Fibroblast of skin of abdomen (primary cell): Measurements from ENCODE around the gene FAM200B. TPM values are rescaled to one million over a fixed set of nuclear protein-coding genes. Genes with fewer than 3 reads are reported as not detected.
A peak's percentile ranks its signal among the peaks of the same experiment; 100 is the strongest.

ENCODE experiments used
- DNase-seq: peaks from one replicate; pipeline ENCODE4 v3.0.0-alpha.2; 2013
- polyA plus RNA-seq, 2 experiments: library from polyadenylated mRNA; unstranded; fragments of 120-200 nt; gene quantifications; one replicate each; pipeline ENCODE4 v1.2.1, GENCODE V29; 2013; ENCODE audit not compliant: insufficient read length in 2 of 2

FAM200B gene
- 38.2 TPM for polyA plus RNA-seq (2013, experiment 1 of 2; ENCODE audit: insufficient read length)
- 37.6 TPM for polyA plus RNA-seq (2013, experiment 2 of 2; ENCODE audit: insufficient read length)

DNA sequence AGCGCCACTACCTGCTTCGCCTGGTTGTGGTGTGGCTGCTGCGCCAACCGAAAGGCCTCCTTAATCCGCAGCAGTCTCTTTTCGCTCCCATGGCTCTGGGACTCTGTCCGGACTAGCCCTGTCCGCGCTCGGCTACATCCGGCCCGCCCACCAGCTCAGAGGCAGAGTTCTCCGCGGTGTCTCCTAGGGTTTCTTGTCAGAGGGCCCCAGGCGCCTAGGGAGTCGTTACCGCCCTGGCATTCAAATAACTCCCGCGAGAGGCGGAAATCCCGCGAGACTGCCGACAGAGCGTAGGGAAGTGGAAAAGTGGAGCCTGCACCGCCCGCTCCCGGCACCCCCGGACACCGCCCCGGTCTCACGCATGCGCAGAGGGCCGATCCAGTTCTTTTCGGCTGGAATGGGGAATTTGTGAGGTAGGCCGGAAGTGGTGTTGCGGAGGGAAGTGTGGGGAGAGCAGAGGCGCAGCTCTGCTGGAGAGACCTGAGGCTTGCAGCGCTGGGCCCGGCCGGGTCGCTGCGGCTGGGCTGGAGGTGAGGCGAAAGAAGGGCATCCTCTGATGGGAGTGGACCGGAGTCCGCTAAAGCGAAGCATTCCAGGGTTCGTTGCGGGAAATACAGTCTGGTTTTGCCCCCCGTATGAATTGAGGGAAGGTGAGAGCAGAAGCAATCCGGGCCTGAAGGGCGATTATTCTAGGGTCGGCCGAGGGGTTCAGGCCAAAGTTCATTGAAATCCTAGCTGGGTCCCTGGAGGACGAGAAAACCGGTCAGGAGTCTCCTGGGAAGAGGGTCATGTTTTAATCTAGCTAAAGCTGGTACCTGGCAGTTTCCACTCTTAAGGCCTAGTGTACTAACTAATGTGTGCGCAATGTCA, at the start of gene FAM200B:
Gene FAM200B (plus strand): TSS at position 456 of the 870 bp plus-strand sequence. CDS start 5,151 bp downstream, outside the sequence.
- DNase-seq, result peak; percentile 99

DNA sequence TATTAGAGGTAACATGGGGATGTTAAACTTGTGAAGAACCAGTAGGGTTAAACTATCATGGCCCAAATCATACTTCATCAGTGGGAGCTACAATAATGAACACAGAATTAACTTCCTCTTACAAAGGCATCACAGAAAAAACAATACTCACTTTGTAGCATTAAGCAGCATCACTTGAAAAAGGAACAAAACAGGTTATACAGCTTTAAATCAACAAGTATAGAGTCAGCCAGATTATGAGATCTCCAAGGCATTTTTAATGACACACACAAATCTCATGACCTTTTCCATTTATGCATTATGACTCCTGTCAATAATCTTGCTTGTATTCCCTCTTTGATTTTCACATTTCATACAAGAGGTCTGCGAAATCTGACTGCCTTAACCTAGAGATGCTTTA, 44.8 kb upstream of the FAM200B start:
- no peak for DNase-seq

DNA sequence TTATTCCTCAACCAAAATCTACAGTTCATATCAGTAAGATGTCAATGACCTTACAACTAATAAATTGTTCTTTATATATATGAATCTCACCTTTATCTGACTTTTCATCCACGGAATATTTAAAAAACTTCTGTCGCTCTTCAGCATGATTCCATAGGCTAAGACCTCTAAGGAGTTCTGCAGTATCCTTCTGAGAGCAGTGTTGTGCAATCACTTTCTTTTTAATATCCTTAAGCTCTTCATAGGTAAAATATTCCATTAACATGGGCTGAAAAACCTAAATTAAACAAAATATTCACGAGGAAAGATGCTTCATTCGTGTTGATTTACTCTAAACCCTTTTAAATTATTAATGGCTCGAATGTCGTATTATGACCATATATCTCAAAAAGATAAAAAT, 43.2 kb upstream of the FAM200B start:
- DNase-seq, result no peak

DNA sequence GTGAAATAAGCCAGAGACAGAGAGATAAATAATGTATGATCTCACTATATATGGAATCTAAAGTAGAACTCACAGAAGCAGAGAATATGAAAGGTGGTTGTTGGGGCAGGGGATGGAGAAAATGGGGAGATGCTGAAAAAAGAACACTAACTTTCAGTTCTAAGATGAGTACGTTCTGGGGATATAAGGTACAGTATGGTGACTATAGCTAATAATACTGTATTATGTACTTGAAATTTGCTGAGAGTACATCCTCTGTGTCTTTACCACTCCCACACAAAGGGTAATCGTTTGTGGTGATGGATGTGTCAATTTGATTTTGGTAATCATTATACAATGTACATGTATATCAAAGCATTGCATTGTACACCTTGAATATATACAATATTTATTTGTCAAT, 33.0 kb upstream of the FAM200B start:
- DNase-seq, result no peak

DNA sequence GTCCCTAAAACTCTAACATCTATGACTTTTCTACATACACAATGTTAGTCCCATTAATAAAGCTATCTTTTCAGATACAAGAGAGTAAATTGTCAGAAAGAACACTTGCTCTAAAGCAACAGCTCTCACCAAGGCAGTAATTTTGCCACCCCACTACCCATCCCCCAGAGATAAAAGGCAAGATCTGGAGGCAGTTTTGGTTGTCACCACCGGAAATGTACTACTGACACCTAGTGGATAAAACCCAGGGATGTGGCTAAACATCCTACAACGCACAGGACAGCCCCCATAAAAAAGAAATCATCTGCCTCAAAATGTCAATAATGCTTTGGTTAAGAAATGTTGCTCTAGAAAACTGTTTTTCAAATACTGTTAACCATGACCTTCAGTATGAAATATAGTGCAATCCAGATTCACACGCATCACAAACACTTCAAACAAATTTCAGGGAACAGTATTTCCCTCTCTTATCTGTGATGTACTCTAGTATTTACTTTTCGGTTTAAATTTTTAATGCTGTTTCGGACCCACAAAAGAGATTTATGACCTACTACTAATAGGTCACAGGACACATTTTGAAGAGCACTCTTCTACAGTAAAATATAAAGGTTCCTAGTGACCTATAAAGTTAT, 31.6 kb upstream of the FAM200B start:
- peak; percentile 46 for DNase-seq

DNA sequence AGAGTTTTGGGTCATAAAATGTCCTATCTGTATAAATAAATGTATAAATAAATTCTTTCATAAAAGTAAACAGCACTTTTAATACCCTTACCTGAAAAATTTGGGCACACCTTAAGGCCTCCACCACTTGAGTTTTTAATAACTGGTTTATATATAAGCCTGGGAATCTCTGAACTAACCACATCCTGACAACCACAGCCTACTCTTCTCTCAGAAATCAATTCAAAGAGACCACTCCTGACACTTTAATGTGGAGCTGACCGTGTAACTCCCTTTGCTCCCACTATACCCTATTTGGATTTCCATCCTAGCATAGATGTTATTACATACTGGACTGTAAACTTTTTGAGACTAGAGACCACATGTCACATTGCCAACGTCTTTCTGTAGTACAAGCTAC, 30.0 kb upstream of the FAM200B start:
- no peak for DNase-seq

DNA sequence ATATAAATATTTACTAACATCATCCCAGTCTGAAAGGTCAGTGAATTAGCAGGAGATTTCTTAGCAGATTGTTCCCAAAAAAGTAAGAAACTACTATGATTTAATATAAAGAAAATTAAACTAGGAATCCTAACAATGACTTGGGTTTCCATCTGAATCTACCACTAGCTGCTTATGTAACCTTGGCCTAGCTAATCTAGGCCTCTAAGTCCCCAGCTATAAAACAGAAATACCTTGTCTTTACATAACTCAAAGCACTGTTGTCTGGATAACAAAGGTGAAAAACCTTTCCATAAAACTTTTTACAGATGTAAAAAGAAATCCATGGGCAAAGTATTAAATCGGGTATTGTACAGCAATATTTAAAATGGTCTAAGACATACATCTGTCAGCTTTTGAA, 29.4 kb upstream of the FAM200B start:
- DNase-seq, result no peak

DNA sequence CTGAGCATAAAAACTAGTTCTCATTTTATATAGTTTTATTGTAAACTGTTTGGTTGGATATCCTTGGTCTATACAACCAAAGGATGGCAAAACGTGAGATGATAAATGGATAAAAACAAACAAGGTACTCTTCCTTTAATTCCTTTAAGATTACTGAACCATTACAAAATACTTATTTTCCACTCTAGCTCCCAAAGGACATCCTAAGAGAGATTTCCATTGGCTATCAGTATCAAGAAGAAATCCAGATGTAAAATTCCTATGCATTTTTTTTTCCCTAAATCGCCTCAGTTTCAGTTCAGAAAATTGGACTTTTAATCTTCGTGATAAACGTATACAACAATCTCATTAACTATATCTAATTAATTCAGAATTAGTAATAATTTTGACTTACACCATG, 28.8 kb upstream of the FAM200B start:
- DNase-seq, result no peak

DNA sequence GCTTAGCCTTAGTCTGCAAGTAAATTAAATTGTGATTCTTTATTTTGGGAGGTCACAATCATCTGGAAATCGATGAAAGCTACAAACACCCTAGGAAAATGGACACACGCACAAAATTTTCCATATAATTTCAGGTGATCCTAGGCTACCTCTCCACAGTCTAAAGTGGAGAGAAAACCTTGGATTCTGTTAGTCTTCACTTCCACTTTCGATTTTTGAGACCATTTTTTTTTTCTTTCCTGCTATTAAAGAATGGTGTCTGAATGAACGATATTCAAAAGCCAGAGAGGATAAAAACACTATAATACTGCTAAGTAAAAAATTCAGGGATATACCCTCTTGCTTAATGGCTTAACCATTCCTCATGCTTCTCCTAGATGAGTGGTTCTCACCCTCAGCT, 28.2 kb upstream of the FAM200B start:
- DNase-seq, result no peak

DNA sequence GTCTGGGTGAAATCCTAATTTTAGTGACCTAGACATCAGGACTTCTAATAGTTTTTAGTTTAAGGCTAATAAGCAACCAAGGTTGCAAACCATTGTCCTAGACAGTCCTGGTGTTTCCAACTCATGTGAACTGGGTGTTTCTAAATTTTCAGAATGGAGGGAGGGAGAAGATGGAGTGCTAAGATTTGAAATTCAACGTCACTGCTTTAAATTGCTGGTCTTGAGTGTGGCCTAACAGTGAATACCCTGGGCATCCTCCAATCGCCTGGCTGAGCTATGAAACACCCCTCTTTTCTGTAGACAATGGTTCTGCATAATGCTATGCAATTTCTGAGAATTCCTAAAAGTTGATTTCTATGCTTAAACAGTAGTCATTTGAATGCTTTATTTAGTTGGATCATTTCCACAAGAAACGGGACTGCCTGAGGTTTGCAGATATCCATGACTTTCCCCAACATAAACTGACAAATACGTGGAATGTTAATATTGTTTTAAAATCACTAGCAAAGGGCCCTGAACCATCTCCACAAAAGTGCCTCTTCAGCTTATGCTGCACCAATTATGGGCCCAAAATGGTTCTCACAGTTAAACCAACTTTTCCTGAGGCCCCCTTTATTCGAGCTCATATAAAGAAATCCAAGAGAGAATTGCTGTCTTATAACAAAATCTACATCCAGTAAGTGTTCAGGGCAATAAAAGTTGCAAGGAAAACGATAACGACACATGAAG, 27.6 kb upstream of the FAM200B start:
- peak; percentile 59 for DNase-seq

DNA sequence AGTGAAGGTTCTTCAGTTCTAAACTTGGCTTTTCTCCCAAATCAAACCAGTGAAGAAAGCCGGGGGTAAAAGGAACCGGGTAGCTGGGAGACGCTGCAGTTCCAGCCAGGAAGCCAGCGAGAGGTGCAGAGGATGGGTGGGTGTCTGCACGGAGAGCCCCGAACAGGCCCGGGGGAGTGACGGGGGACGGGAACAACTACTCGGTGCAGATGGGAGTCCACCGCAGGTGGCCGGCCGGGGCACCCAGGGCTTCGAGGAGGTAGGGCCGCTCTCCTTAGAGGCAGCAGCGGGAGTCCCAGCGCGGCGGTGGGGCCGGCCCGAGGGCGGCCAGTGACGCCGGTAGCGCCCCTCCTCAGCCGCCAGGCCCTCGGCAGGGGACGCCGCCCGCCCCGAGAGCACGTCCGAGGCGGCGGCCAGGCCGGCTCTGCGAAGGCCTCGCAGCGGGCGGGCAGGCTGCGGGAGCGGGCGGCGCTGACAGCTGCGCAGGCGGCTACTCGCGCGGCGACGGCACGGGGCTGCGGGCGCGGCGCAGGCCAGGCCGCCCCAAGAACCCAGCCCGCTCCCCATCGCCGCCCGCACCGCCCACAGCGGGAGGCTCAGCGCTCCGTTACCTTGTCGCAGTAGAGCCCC, 26.9 kb upstream of the FAM200B start:
- peak; percentile 38 for DNase-seq

DNA sequence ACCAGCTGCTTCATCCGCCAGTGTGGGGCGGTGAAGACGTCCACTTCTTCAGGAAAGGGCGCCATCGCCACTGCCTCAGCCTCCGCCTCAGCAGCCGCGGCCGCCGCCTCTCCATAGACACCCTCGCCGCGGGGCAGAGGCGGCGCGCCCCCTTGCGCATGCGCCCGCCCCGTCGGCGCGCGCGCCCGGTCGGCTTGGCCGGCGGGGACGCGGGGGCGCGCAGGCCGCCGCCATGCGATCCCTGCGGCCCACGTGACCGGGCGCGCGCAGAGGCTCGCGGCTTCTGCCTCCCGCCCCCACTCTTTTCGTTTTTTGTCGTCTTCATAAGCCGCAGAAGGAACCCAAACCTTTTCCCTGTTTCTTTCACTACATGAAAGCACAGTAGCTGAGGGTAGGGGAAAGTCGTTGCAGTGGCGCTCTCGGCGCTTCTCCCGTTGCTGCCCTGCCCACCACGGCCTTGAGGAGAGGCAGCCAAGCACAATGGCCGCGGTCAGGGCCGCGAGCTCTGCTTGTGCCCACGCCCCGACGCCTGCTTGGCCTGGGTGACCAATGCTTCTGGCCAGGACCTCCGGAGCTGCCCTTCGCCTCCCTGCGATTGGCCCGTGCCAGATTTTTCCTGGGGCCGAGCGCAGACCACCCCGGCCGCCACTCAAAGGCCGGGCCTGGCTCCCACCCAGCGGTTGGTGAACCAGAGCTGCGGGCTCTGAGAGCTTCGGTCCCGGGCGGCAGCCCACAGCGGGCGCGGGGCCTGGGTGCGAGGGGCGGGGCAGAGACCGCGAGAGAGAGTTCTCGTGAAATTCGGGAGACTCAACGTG, 26.2 kb upstream of the FAM200B start, which contains the start of gene FBXL5:
Gene FBXL5 (minus strand): TSS at position 135 of the 815 bp plus-strand sequence. CDS start 70 bp downstream, at position 65.
- peak; percentile 91 for DNase-seq

DNA sequence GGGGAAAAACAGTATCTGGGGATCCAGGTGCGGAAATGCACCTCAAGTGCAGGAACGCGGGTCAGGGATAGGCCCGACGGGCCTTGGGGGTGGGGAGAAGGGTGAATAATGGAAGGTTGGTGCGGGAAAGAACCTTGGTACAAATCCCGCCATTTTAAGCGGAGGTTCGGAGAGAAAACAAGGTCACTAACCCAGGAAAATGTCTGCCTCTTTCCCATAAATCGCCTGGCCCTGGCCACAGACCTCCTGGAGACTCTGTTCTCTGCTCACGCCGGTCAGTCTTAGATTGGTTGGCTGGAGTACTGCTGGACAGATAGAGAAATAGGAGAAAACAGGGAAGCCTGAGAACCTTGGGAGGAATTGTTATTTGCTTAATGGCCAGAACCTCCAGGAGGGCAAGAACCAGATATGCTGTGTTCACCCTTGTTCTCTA, 25.6 kb upstream of the FAM200B start:
- DNase-seq, result no peak

DNA sequence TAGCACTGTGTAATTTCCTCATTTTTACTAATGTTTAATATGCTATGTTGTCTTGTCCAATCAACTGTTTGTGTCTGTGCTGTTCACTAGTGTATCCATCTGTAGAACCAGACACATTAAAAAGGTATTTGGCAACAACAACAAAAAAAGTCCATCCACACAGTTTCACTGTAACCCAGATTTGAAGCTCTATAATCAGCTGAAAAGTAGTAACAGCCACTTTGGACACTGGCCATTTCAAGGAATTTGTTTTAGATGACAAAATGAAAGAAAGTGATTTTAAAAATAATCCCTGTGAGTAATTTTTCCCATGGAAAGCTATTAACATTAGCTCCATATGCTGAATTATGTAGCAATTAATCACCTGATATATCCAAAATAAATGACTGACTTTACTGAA, 24.3 kb upstream of the FAM200B start:
- peak; percentile 15 for DNase-seq

DNA sequence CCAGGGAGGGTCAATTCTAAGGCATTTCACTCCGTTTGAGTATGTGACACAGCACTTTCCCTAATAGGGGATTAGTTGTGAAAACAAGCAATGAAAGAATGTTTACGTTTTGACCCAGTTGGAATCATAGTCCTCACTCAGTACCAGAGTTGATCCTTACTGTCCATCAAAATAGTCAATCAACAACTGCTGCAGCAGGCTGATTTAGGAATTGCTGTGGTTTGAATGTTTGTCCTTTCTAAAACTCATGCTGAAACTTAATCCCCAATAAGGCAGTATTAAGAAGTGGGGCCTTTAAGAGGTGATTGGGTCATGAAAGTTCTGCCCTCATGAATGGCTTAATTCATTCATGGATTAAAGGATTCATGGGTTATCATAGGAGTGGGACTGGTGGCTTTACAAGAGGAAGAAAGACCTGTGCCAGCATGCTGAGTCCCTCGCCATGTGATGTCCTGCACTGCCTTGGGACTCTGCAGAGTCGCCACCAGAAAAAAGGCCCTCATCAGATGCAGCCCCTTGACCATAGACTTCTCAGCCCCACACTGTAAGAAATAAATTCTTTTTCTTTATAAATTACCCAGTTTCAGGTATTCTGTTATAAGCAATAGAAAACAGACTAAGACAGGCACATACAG, 23.4 kb upstream of the FAM200B start:
- DNase-seq, result no peak

DNA sequence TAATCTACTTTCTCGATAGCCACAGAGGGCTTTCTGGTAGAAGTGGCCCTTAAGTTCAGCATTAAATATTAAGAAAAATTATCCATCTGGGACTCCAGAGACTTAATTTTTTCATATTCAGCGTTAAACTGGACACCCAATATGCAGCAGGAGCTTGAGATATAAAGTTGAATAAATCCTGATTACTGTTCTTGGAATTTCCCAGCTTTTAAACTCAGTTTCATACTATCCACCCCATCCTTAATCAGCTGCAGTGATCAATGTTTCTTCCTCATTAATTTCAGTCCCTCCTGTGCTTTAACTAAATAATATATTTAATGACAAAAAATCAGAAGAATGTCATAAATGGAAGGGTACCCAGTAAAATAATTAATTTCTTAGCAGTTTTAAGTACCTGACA, 22.8 kb upstream of the FAM200B start:
- DNase-seq, result no peak

DNA sequence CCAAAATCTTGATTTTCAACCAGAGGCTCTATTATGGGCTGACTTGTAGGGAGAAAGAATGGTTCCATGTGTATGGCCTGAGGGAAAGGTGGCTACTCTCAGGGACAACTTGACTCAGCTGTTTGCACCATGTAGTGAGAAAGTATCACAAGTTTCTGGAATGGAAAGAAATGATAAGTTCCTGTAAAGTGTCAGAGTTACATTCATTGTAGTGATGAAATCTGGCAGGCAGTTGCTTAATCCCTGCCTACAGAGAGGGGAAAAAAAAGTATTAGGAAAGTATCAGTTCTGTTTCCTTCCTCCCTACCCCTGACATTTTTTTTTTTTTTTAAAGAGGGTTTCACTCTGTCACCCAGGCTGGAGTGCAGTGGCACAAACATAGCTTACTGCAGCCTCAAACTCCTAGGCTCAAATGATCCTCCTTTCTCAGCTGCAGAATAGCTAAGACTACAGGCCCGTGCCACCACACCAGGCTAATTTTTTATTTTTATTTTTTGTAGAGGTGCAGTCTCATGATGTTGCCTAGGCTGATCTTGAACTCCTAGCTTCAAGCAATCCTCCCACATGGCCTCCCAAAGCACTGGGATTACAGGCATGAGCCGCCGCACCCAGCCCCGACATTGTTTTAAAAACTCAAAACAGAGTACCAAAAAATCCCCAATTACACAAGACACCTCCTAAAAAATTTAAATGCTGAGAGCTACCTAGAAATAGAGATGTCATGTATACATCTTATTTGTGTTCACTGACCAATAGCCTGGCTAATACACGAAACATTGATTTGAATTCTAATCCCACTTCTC, 21.7 kb upstream of the FAM200B start:
- DNase-seq, result peak; percentile 61

DNA sequence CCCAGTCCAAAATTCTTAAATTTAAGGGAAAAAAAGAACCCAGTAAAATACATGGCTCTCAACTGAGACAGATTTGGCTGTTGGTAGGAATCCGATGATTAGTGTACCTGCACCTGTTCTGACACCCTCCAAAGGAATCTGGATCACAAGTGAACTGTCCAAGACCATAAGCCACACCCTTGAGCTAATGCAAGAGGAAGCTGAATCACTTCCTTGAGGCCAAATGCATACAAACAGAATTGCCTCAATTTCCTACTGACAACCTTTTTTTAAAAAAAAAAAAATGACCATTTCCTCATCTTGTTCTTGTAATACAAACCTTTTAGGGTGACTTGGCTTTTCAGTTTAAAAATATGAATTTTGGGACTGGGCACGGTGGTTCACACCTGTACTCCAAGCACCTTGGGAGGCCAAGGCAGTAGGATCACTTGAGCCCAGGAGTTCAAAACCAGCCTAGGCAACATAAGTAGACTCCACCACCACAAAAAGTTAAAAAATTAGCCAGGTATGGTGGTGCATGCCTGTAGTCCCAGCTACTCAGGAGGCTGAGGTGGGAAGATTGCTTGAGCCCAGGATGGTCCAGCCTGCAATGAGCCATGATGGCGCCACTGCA, 15.8 kb upstream of the FAM200B start:
- no peak for DNase-seq

DNA sequence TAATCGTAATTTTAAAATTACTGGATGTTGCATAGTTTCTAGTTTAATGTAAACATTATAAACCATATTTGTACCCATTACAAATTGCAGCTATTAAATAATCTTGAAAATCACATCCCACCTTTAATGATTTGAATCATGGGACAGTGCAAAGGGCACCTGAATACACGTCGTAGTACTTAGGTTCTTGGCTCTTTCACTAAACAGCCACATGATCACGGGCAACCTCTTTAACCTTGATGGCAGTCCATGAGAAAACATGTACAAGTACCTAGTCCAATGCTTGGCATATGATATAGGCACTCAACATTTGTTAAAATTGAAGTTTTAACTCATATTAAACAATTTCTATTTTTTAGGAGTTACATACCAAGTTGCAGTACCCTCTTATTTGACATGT, 14.6 kb upstream of the FAM200B start:
- no peak for DNase-seq
